Ishikawa (cell line): Measurements from ENCODE around the gene SELENOI.

Experiments used
- EP300 ChIP-seq: IDR thresholded peaks from 2 replicates; pipeline ENCODE4 v1.6.1; 2012; ENCODE audit warnings: borderline replicate concordance
- FOXM1 ChIP-seq: IDR thresholded peaks from 2 replicates; pipeline ENCODE4 v1.6.1; 2012; ENCODE audit warnings: low read depth, borderline replicate concordance
- TAF1 ChIP-seq: IDR thresholded peaks from 2 replicates; pipeline ENCODE4 v1.6.1; 2012; ENCODE audit warnings: low read depth, mild to moderate bottlenecking
- TF ChIP-seq, protein P1 (sequence below): IDR thresholded peaks from 2 replicates; pipeline ENCODE4 v1.6.1; 2012

DNA sequence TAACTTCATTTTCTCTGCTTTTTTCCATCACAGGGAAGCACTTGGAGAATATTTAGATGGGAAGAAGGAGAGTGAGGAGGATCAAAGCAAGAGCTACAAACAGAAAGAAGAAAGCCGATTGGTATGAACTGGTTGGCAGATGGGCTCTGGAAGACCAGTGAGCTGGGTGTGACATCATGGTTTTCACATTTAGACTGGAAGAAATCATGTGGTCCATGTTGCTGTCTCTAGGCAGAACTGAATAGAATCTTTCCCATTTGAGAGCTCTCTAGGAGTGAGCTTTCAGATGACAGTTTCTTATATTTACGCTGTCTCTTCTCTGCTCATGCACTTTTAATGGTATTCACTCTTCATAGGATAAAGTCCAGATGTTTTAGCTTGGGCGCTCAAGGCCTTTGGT is 68.4 kb downstream of the SELENOI start:
- TF ChIP-seq TAF1: no peak
- TF ChIP-seq, protein P1, sequence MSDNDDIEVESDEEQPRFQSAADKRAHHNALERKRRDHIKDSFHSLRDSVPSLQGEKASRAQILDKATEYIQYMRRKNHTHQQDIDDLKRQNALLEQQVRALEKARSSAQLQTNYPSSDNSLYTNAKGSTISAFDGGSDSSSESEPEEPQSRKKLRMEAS: no peak
- no peak for TF ChIP-seq FOXM1
- no peak for TF ChIP-seq EP300
